Mammary epithelial cell (primary cell): ENCODE data around the gene RNPEP.

Experiments used
- CTCF ChIP-seq, 2 donors: IDR thresholded peaks in 1 of 2; conservative IDR thresholded peaks in 1 of 2; 2 replicates each; pipeline ENCODE4 v1.5.1; 2011 to 2012; ENCODE audit warnings: inconsistent platforms in 2 of 2, low read length in 2 of 2, mild to moderate bottlenecking in 2 of 2, control low read depth in 1 of 2, low read depth in 1 of 2; ENCODE audit not compliant: insufficient read depth in 1 of 2; ENCODE audit errors: extremely low read depth in 1 of 2
- EZH2 ChIP-seq: IDR thresholded peaks from 2 replicates; pipeline ENCODE4 v1.6.1; 2012; ENCODE audit warnings: low read length, inconsistent platforms, borderline replicate concordance

- TF ChIP-seq CTCF (conservative IDR thresholded peaks at IDR 0.05 in 1 of 2, IDR thresholded peaks at IDR 0.05 in 1 of 2; ENCODE audit: extremely low read depth in 1 of 2, insufficient read depth in 1 of 2, low read depth in 1 of 2, low read length in 2 of 2) (no peak), EZH2 (no peak)
Measured at GRCh38 chr1:202010180-202011015, 27.9 kb downstream of the RNPEP start, which contains the start of gene ELF3.
